GM21717 (cell line): Measurements from ENCODE around the gene EGF.
"Not testable (repeated sequence)": the region's sequence is repeated elsewhere in the genome, so short reads cannot be mapped to it uniquely, and the experiment has no call there.

Source experiments
- ATAC-seq: cut with Tn5 transposase; IDR thresholded peaks from one replicate; pipeline ENCODE4 v1.9.1; 2021; ENCODE audit warnings: mild to moderate bottlenecking, moderate library complexity; ENCODE audit not compliant: unreplicated experiment

The EGF gene

GRCh38 chr4:109913596-109914241 is 1.0 kb downstream of the EGF start:
- ATAC-seq: no peak

GRCh38 chr4:109914322-109914721 is 1.6 kb downstream of the EGF start:
- ATAC-seq: no peak

GRCh38 chr4:109915385-109916026 is 2.8 kb downstream of the EGF start:
- no peak for ATAC-seq

GRCh38 chr4:109916027-109916409 is 3.3 kb downstream of the EGF start:
- ATAC-seq: no peak

- no peak for ATAC-seq
These were observed 8.7 kb downstream of the EGF start for GRCh38 chr4:109921384-109921808.

GRCh38 chr4:109925396-109925795 is 12.7 kb downstream of the EGF start:
- no peak for ATAC-seq

GRCh38 chr4:109928327-109929045 is 15.8 kb downstream of the EGF start:
- no peak for ATAC-seq

GRCh38 chr4:109930464-109930863 is 17.8 kb downstream of the EGF start:
- ATAC-seq: no peak

- no peak for ATAC-seq
These were observed 18.2 kb downstream of the EGF start for GRCh38 chr4:109930872-109931271.

- ATAC-seq: no peak
These were observed 18.6 kb downstream of the EGF start for GRCh38 chr4:109931318-109931717.

- not testable (repeated sequence) for ATAC-seq
These were observed 24.7 kb downstream of the EGF start for GRCh38 chr4:109937352-109937751.

GRCh38 chr4:109939190-109939589 is 26.5 kb downstream of the EGF start:
- ATAC-seq: no peak

GRCh38 chr4:109942292-109942926 is 29.7 kb downstream of the EGF start:
- no peak for ATAC-seq

GRCh38 chr4:109943745-109944144 is 31.1 kb downstream of the EGF start:
- ATAC-seq: no peak

GRCh38 chr4:109944591-109944990 is 31.9 kb downstream of the EGF start:
- ATAC-seq: no peak

- no peak for ATAC-seq
These were observed 32.4 kb downstream of the EGF start for GRCh38 chr4:109945056-109945455.

GRCh38 chr4:109946120-109946519 is 33.4 kb downstream of the EGF start:
- no peak for ATAC-seq

- ATAC-seq: no peak
These were observed 34.8 kb downstream of the EGF start for GRCh38 chr4:109947457-109947856.

GRCh38 chr4:109947918-109948317 is 35.2 kb downstream of the EGF start:
- ATAC-seq: no peak

GRCh38 chr4:109949099-109949718 is 36.5 kb downstream of the EGF start:
- ATAC-seq: not testable (repeated sequence)

- ATAC-seq: no peak
These were observed 39.9 kb downstream of the EGF start for GRCh38 chr4:109952612-109953011.
